IMR-90 (cell line): Measurements from ENCODE around the gene AKAP13.

ENCODE experiments used
- MAFK ChIP-seq: IDR thresholded peaks from 2 replicates; pipeline ENCODE4 v1.6.1; 2012; ENCODE audit warnings: low read depth, low read length, improper control_type of control experiment
- POLR2A ChIP-seq: IDR thresholded peaks from 2 replicates; pipeline ENCODE4 v1.6.1; 2012; ENCODE audit warnings: mild to moderate bottlenecking, low read depth, low read length
- TF ChIP-seq, protein P1 (sequence below): conservative IDR thresholded peaks from 2 replicates; pipeline ENCODE4 v1.5.1; 2012; ENCODE audit warnings: mild to moderate bottlenecking, low read depth, low read length, improper control_type of control experiment

DNA sequence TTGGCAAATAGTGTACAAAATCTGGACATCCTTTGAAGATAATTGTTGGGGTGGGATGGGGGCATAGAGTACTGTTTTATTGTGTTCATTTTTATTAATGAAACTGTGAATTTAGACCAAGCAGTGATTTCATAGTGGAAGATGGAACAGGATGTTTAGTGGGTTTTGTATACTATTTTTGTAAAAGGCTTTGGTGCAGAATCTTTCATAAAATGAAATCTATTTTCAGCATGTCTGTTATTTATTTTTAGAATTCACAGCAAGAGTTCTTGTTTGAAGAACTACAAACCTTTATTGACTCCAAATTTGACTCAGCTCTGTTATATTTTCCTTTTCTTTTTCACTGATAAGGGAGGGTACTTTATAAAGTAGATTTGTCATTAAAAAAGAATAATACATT, 145.4 kb downstream of the AKAP13 start:
- no peak for TF ChIP-seq POLR2A
- TF ChIP-seq, protein P1, sequence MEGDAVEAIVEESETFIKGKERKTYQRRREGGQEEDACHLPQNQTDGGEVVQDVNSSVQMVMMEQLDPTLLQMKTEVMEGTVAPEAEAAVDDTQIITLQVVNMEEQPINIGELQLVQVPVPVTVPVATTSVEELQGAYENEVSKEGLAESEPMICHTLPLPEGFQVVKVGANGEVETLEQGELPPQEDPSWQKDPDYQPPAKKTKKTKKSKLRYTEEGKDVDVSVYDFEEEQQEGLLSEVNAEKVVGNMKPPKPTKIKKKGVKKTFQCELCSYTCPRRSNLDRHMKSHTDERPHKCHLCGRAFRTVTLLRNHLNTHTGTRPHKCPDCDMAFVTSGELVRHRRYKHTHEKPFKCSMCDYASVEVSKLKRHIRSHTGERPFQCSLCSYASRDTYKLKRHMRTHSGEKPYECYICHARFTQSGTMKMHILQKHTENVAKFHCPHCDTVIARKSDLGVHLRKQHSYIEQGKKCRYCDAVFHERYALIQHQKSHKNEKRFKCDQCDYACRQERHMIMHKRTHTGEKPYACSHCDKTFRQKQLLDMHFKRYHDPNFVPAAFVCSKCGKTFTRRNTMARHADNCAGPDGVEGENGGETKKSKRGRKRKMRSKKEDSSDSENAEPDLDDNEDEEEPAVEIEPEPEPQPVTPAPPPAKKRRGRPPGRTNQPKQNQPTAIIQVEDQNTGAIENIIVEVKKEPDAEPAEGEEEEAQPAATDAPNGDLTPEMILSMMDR: no peak
- no peak for TF ChIP-seq MAFK
